ENCODE data around the gene OR2H2. TPM values are rescaled to one million over a fixed set of nuclear protein-coding genes. Genes with fewer than 3 reads are reported as not detected.

OR2H2 gene
- total RNA-seq, 2 donors from 2014 or later, result not detected

- H3K27ac Mint-ChIP-seq, result peak overlapping the region; percentile 86
- peaks cover 65% of the 10 kb centered on the region for H3K4me1 Mint-ChIP-seq
- H3K27me3 Mint-ChIP-seq, result no peaks in the 10 kb centered on the region
Observed at GRCh38 chr6:29627755-29628418, 43.0 kb downstream of the OR2H2 start.

GRCh38 chr6:29628419-29629281, 43.7 kb downstream of the OR2H2 start:
- peak overlapping the region; percentile 98 for H3K4me3 Mint-ChIP-seq
- ATAC-seq, result peak; percentile 52
- peak; percentile 31 to 47 (median 46) for DNase-seq
- H3K4me1 Mint-ChIP-seq, result peaks cover 68% of the 10 kb centered on the region
- peaks cover 11% of the 10 kb centered on the region for H3K36me3 Mint-ChIP-seq (ENCODE audit: low read depth)
- no peaks in the 10 kb centered on the region for H3K27me3 Mint-ChIP-seq
- no peaks in the 10 kb centered on the region for H3K9me3 ChIP-seq (ENCODE audit: control insufficient read depth, low read length, poor library complexity, severe bottlenecking)
- H3K27ac Mint-ChIP-seq, result peak overlapping the region; percentile 86

More at GRCh38 chr6:29627755-29628418, 43.0 kb downstream of the OR2H2 start:
- H3K9me3 ChIP-seq (ENCODE audit: control insufficient read depth, low read length, poor library complexity, severe bottlenecking), result no peaks in the 10 kb centered on the region
- Mint-ChIP-seq H3K36me3 (ENCODE audit: low read depth) (peaks cover 13% of the 10 kb centered on the region), H3K4me3 (peak overlapping the region; percentile 98)
- peak; percentile 11 for ATAC-seq
- peak in 2 of 3 donors; percentile 68 to 72 for DNase-seq

GRCh38 chr6:29629571-29629970, 44.6 kb downstream of the OR2H2 start:
- H3K4me3 Mint-ChIP-seq, result peak overlapping the region; percentile 98
- peaks cover 5% of the 10 kb centered on the region for H3K36me3 Mint-ChIP-seq (ENCODE audit: low read depth)
- peaks cover 68% of the 10 kb centered on the region for H3K4me1 Mint-ChIP-seq
- H3K9me3 ChIP-seq (ENCODE audit: control insufficient read depth, low read length, poor library complexity, severe bottlenecking), result no peaks in the 10 kb centered on the region
- no peaks in the 10 kb centered on the region for H3K27me3 Mint-ChIP-seq
- DNase-seq (no peak), ATAC-seq (no peak)
- H3K27ac Mint-ChIP-seq, result peak overlapping the region; percentile 86

- DNase-seq, result no peak
- no peaks in the 10 kb centered on the region for H3K9me3 ChIP-seq (ENCODE audit: control insufficient read depth, low read length, poor library complexity, severe bottlenecking)
- ATAC-seq, result no peak
- H3K27ac Mint-ChIP-seq, result no peak overlapping the region
- peaks cover 65% of the 10 kb centered on the region for H3K4me1 Mint-ChIP-seq
- H3K4me3 Mint-ChIP-seq, result no peak overlapping the region
- H3K27me3 Mint-ChIP-seq, result no peaks in the 10 kb centered on the region
- peaks cover 5% of the 10 kb centered on the region for H3K36me3 Mint-ChIP-seq (ENCODE audit: low read depth)
Observed at GRCh38 chr6:29630315-29630714, 45.4 kb downstream of the OR2H2 start.

GRCh38 chr6:29631209-29631810, 46.4 kb downstream of the OR2H2 start:
- Mint-ChIP-seq H3K27ac (peak overlapping the region; percentile 94), H3K36me3 (ENCODE audit: low read depth) (peaks cover 5% of the 10 kb centered on the region), H3K4me1 (peaks cover 57% of the 10 kb centered on the region), H3K4me3 (peak overlapping the region; percentile 99), H3K27me3 (no peaks in the 10 kb centered on the region)
- ATAC-seq, result no peak
- no peak for DNase-seq
- H3K9me3 ChIP-seq (ENCODE audit: control insufficient read depth, low read length, poor library complexity, severe bottlenecking), result no peaks in the 10 kb centered on the region

- Mint-ChIP-seq H3K4me3 (peak overlapping the region; percentile 99), H3K36me3 (ENCODE audit: low read depth) (peaks cover 5% of the 10 kb centered on the region), H3K27me3 (no peaks in the 10 kb centered on the region), H3K4me1 (peaks cover 49% of the 10 kb centered on the region), H3K27ac (peak overlapping the region; percentile 94)
- ATAC-seq, result peak; percentile 60
- no peaks in the 10 kb centered on the region for H3K9me3 ChIP-seq (ENCODE audit: control insufficient read depth, low read length, poor library complexity, severe bottlenecking)
- DNase-seq, result peak; percentile 51 to 70 (median 67)
Observed at GRCh38 chr6:29631860-29632731, 47.2 kb downstream of the OR2H2 start.

- H3K4me1 Mint-ChIP-seq, result peaks cover 51% of the 10 kb centered on the region
- H3K36me3 Mint-ChIP-seq (ENCODE audit: low read depth), result peaks cover 5% of the 10 kb centered on the region
- peak; percentile 65 to 78 (median 76) for DNase-seq
- no peaks in the 10 kb centered on the region for H3K27me3 Mint-ChIP-seq
- H3K4me3 Mint-ChIP-seq, result peak within 1 kb of the TSS; percentile 99
- H3K27ac Mint-ChIP-seq, result peak within 1 kb of the TSS; percentile 94
- ATAC-seq, result peak; percentile 83
- H3K9me3 ChIP-seq (ENCODE audit: control insufficient read depth, low read length, poor library complexity, severe bottlenecking), result no peaks in the 10 kb centered on the region
Observed at GRCh38 chr6:29632789-29633533, 48.0 kb downstream of the OR2H2 start, which contains the start of gene GABBR1. Gene GABBR1 (minus strand): TSS chr6:29633183. CDS start chr6:29632385, 798 bp downstream.

- no peak for DNase-seq
- H3K9me3 ChIP-seq (ENCODE audit: control insufficient read depth, low read length, poor library complexity, severe bottlenecking), result no peaks in the 10 kb centered on the region
- Mint-ChIP-seq H3K4me1 (peaks cover 47% of the 10 kb centered on the region), H3K27ac (peak overlapping the region; percentile 80), H3K27me3 (no peaks in the 10 kb centered on the region), H3K36me3 (ENCODE audit: low read depth) (peaks cover 5% of the 10 kb centered on the region), H3K4me3 (peak overlapping the region; percentile 99)
- no peak for ATAC-seq
Observed at GRCh38 chr6:29633534-29633905, 48.6 kb downstream of the OR2H2 start.

- H3K4me3 Mint-ChIP-seq, result no peak overlapping the region
- H3K27me3 Mint-ChIP-seq, result no peaks in the 10 kb centered on the region
- ATAC-seq (no peak), DNase-seq (no peak)
- no peaks in the 10 kb centered on the region for H3K9me3 ChIP-seq (ENCODE audit: control insufficient read depth, low read length, poor library complexity, severe bottlenecking)
- H3K27ac Mint-ChIP-seq, result no peak overlapping the region
- no peaks in the 10 kb centered on the region for H3K36me3 Mint-ChIP-seq (ENCODE audit: low read depth)
- H3K4me1 Mint-ChIP-seq, result peaks cover 23% of the 10 kb centered on the region
Observed at GRCh38 chr6:29637247-29637646, 52.3 kb downstream of the OR2H2 start.

Other genes with a start within 250 kb of the OR2H2 start
- not detected for gene OR5V1, start 216.3 kb upstream of the OR2H2 start, total RNA-seq
- not detected for gene OR12D3, start 209.8 kb upstream of the OR2H2 start, total RNA-seq
- not detected for gene OR12D2, start 189.5 kb upstream of the OR2H2 start, total RNA-seq
- not detected for gene OR12D1, start 170.2 kb upstream of the OR2H2 start, total RNA-seq
- gene OR10C1, start 145.8 kb upstream of the OR2H2 start, total RNA-seq, result not detected
- gene OR11A1, start 128.1 kb upstream of the OR2H2 start, total RNA-seq, result not detected
- gene OR2H1, start 128.0 kb upstream of the OR2H2 start, total RNA-seq, result not detected
- not detected for gene MAS1L, start 97.2 kb upstream of the OR2H2 start, total RNA-seq
- not detected for gene UBD, start 25.4 kb upstream of the OR2H2 start, total RNA-seq
- gene GABBR1, start 48.1 kb downstream of the OR2H2 start, total RNA-seq, result 100 to 1,000 TPM; 101 to 139 TPM
- gene MOG, start 72.0 kb downstream of the OR2H2 start, total RNA-seq, result not detected
- gene ZFP57, start 96.0 kb downstream of the OR2H2 start, total RNA-seq, result 1 to 10 TPM in 1 of 2 donors, not detected in 1; 3.1 TPM
- gene HLA-F, start 138.3 kb downstream of the OR2H2 start, total RNA-seq, result 100 to 1,000 TPM; 629 to 717 TPM
- under 1 TPM in 1 of 2 donors, not detected in 1; 0.85 TPM for gene HLA-G, start 242.7 kb downstream of the OR2H2 start, total RNA-seq

Measured in T-helper 17 cell (primary cell).